GM12878 (cell line): ENCODE measurements around the gene PDE6D. TPM values are rescaled to one million over a fixed set of nuclear protein-coding genes. Genes with fewer than 3 reads are reported as not detected.

Source experiments
- ATAC-seq: fragments of 200-7000 bp; cut with Tn5 transposase; 3 replicates; pipeline ENCODE4 v1.9.1; 2020; ENCODE audit warnings: mild to moderate bottlenecking, moderate library complexity
- BruUV-seq: library from RNA; stranded (reverse); fragments of 400-500 nt; replicated peaks from 2 replicates; lab custom pipeline; 2021; lab: Mats Ljungman, UMichigan
- CTCF ChIA-PET: fragments of 300-600 bp; sonication (Branson Sonifier 250); formaldehyde crosslinking; extraction: SDS; loops from one replicate; lab custom pipeline; 2021; ENCODE audit warnings: inconsistent platforms; lab: Yijun Ruan, JAX
- POLR2A ChIA-PET: fragments of 350-600 bp; formaldehyde crosslinking; extraction: SDS; loops from one replicate; lab custom pipeline; 2021; ENCODE audit warnings: inconsistent platforms; lab: Charles Lee
- RAD21 ChIA-PET: fragments of 300-600 bp; sonication (Branson Sonifier 250); formaldehyde crosslinking; loops from one replicate; lab custom pipeline; 2023; ENCODE audit warnings: antibody characterized with exemption; ENCODE audit not compliant: unreplicated experiment; lab: Charles Lee
- SMC1A ChIA-PET: fragments of 300-600 bp; sonication (Branson Sonifier 250); formaldehyde crosslinking; loops from one replicate; lab custom pipeline; 2023; ENCODE audit not compliant: unreplicated experiment, uncharacterized antibody; lab: Charles Lee
- DNase-seq: peaks from one replicate; pipeline ENCODE4 v3.0.0-alpha.2; 2011; ENCODE audit warnings: low read depth, low spot score
- FAIRE-seq: peaks from 3 replicates; lab custom pipeline; 2011; peaks lifted over from hg19 to GRCh38; lab: Jason Lieb, UNC
- H2AFZ ChIP-seq: 2 replicates; pipeline ENCODE4 v1.6.0; 2011; ENCODE audit warnings: low read depth, low read length, control low read depth; ENCODE audit not compliant: control insufficient read depth
- H3K27ac ChIP-seq: 2 replicates; pipeline ENCODE4 v1.5.1; 2011; ENCODE audit warnings: control low read depth; ENCODE audit not compliant: control insufficient read depth, insufficient read depth
- H3K27me3 ChIP-seq, 2 experiments: replicated peaks in 1 of 2; 2 replicates each; pipeline versions ENCODE4 v1.6.0 to v1.6.1; 2011; ENCODE audit warnings: low read length in 1 of 2; ENCODE audit not compliant: control insufficient read depth in 2 of 2, insufficient read depth in 2 of 2
- H3K36me3 ChIP-seq, 2 experiments: 2 replicates each; pipeline ENCODE4 v1.5.1; 2011; ENCODE audit warnings: low read length in 1 of 2; ENCODE audit not compliant: control insufficient read depth in 2 of 2, insufficient read depth in 2 of 2
- H3K4me1 ChIP-seq: 2 replicates; pipeline ENCODE4 v1.6.1; 2011; ENCODE audit warnings: mild to moderate bottlenecking, low read length, moderate library complexity, mixed read lengths; ENCODE audit not compliant: control insufficient read depth, insufficient read depth
- H3K4me2 ChIP-seq: 2 replicates; pipeline ENCODE4 v1.6.0; 2011; ENCODE audit warnings: control low read depth; ENCODE audit not compliant: control insufficient read depth, insufficient read depth
- H3K4me3 ChIP-seq: fragments of 200-600 bp; sonication (generic); 2 replicates; pipeline ENCODE4 v1.5.1; 2016
- H3K79me2 ChIP-seq: 2 replicates; pipeline ENCODE4 v1.6.0; 2011; ENCODE audit warnings: low read length; ENCODE audit not compliant: control insufficient read depth, insufficient read depth
- H3K9ac ChIP-seq: 2 replicates; pipeline ENCODE4 v1.8.0; 2011; ENCODE audit warnings: low read length, control low read depth, mixed read lengths; ENCODE audit not compliant: control insufficient read depth, insufficient read depth
- H3K9me3 ChIP-seq: replicated peaks from 3 replicates; pipeline ENCODE4 v1.5.1; 2011; ENCODE audit warnings: mild to moderate bottlenecking, low read length; ENCODE audit not compliant: control insufficient read depth, insufficient read depth
- H4K20me1 ChIP-seq: 2 replicates; pipeline ENCODE4 v1.6.0; 2011; ENCODE audit not compliant: control insufficient read depth, insufficient read depth
- ASH2L ChIP-seq: fragments of 300-600, 200-600 bp; sonication (generic); IDR thresholded peaks from 2 replicates; pipeline ENCODE4 v1.6.1; 2017; ENCODE audit warnings: low read depth, mild to moderate bottlenecking, borderline replicate concordance
- CUX1 ChIP-seq: IDR thresholded peaks from 2 replicates; pipeline ENCODE4 v1.6.1; 2012; ENCODE audit warnings: improper control_type of control experiment, low read depth, low read length; ENCODE audit not compliant: insufficient replicate concordance
- FOS ChIP-seq: IDR thresholded peaks from 3 replicates; pipeline ENCODE4 v1.6.1; 2011; ENCODE audit warnings: borderline replicate concordance; ENCODE audit not compliant: insufficient read length; ENCODE audit errors: extremely low read depth
- IRF4 ChIP-seq: IDR thresholded peaks from 2 replicates; pipeline ENCODE4 v1.6.1; 2011; ENCODE audit warnings: low read depth, low read length
- JUND ChIP-seq: IDR thresholded peaks from 2 replicates; pipeline ENCODE4 v1.6.1; 2012; ENCODE audit warnings: low read depth, mild to moderate bottlenecking, low read length, improper control_type of control experiment, moderate library complexity
- SMARCA5 ChIP-seq: fragments of 450-650 bp; IDR thresholded peaks from 2 replicates; pipeline ENCODE4 v1.6.1; 2017; ENCODE audit warnings: mild to moderate bottlenecking
- SMC3 ChIP-seq: IDR thresholded peaks from 2 replicates; pipeline ENCODE4 v1.6.1; 2011; ENCODE audit warnings: low read length, improper control_type of control experiment, borderline replicate concordance
- WGBS: methylation state at CpG from one replicate; pipeline ENCODE4 v1.1.6; 2016; ENCODE audit warnings: low lambda C conversion rate; ENCODE audit not compliant: insufficient replicate concordance, insufficient coverage; ENCODE audit errors: missing lambda C conversion rate; 5-methylcytosine and 5-hydroxymethylcytosine counted together
- in situ Hi-C: fragments of 300-500 bp; cut with MboI; formaldehyde crosslinking; loops from 9 replicates; pipeline ENCODE4 v1.14.3; 2018; ENCODE audit warnings: mixed read lengths
- intact Hi-C: fragments of 100-400 bp; cut with micrococcal nuclease; formaldehyde crosslinking; loops from one replicate; pipeline ENCODE4 v1.14.2; 2022; ENCODE audit not compliant: unreplicated experiment
- polyA plus RNA-seq, 11 experiments: library from polyadenylated mRNA; depleted of rRNA in 4 of 11; unstranded in 6 of 11; stranded (reverse) in 5 of 11; fragments of >200 nt; fragmentation: Nextera tagmentation in 4 of 11; fragmentation: Illumina TruSeq in 1 of 11; extraction: Ambion mirVana in 4 of 11; extraction: Trizol in 1 of 11; gene quantifications; 1 replicate in 1 of 11; 2 replicates in 10 of 11; pipeline versions ENCODE4 v1.2.1 to v1.2.3, GENCODE V29; 2011 to 2016; ENCODE audit warnings: inconsistent platforms in 2 of 11, missing spikeins in 2 of 11, low read depth in 1 of 11
- total RNA-seq, 4 experiments: library from RNA; depleted of rRNA in 3 of 4; stranded (reverse); fragments of >200 nt in 3 of 4; fragmentation: Illumina TruSeq in 1 of 4; extraction: Trizol in 1 of 4; gene quantifications; 2 replicates each; pipeline versions ENCODE4 v1.2.1 to v1.2.3, GENCODE V29; 2013 to 2021

The PDE6D gene
- total and polyA plus RNA-seq, 10 of the 15 experiments (the other 5 are each of a cell fraction or from before 2014, with no cell fraction given), result 8.2 to 69.4 (median 56.2) TPM

GRCh38 chr2:231691251-231691772 is 89.8 kb downstream of the PDE6D start:
- SMC1A ChIA-PET, result interaction anchor here (0.9 to 2.2 kb wide), 2 partner anchors 20 to 24 kb away, joined by 3 to 8 read pairs; no protein-coding TSS in a partner anchor
- no peak overlapping the region for H3K4me2 ChIP-seq
- H3K27me3 ChIP-seq, result no peaks in the 10 kb centered on the region
- DNase-seq, result no peak
- no peaks in the 10 kb centered on the region for H3K79me2 ChIP-seq
- no peak overlapping the region for H3K9ac ChIP-seq
- no peaks in the 10 kb centered on the region for H3K9me3 ChIP-seq
- H3K4me3 ChIP-seq, result no peak overlapping the region
- no TSS peak for BruUV-seq
- RAD21 ChIA-PET, result interaction anchor here (24.6 kb wide), 1 partner anchor 25 kb away, joined by 463 read pairs; no protein-coding TSS in a partner anchor
- H3K36me3 ChIP-seq, result no peaks in the 10 kb centered on the region
- WGBS, result 60% methylated on average over 8 of the region's 9 CpGs
- H3K27ac ChIP-seq, result no peak overlapping the region
- POLR2A ChIA-PET, result interaction anchor here (1.0 kb wide), 1 partner anchor 12 kb away, joined by 3 read pairs; no protein-coding TSS in a partner anchor
- FAIRE-seq, result no peak
- CTCF ChIA-PET, result interaction anchor here (0.6 to 22.2 kb wide), 5 partner anchors 14 to 840 kb away, joined by 3 to 811 read pairs (median 8); no protein-coding TSS in a partner anchor
- no peak overlapping the region for H2AFZ ChIP-seq
- in situ Hi-C loops, result no loop called here
- H4K20me1 ChIP-seq, result no peaks in the 10 kb centered on the region
- ATAC-seq, result no peak
- H3K4me1 ChIP-seq, result peaks cover 4% of the 10 kb centered on the region
- TF ChIP-seq FOS (no peak), CUX1 (no peak), ASH2L (no peak), SMARCA5 (no peak), IRF4 (no peak), JUND (no peak), SMC3 (no peak)
- intact Hi-C loops, result no loop called here
